ENCODE results near the gene FAF2. TPM values are rescaled to one million over a fixed set of nuclear protein-coding genes. Genes with fewer than 3 reads are reported as not detected.

Gene FAF2
- total RNA-seq, 2 experiments from 2014 or later: 37.6 to 44.8 TPM

- Mint-ChIP-seq H3K27ac (peak overlapping the region; percentile 97), H3K4me3 (peak overlapping the region; percentile 97), H3K9me3 (ENCODE audit: low read depth) (no peaks in the 10 kb centered on the region), H3K27me3 (no peaks in the 10 kb centered on the region), H3K4me1 (peaks cover 60% of the 10 kb centered on the region), H3K36me3 (ENCODE audit: low read depth) (peaks cover 13% of the 10 kb centered on the region)
- ATAC-seq (no peak), DNase-seq (no peak)
- intact Hi-C loops (cut with DNase I, micrococcal nuclease): loop anchor here in 1 of 2 experiments (1.0 to 5.0 kb wide), 5 partner anchors 301 to 1021 kb away; partner anchors contain the start of genes LMAN2, NSD1 and SIMC1
- ChIA-PET CTCF (interaction anchor here (0.6 to 1.5 kb wide), 5 partner anchors 12 to 122 kb away, joined by 3 to 8 read pairs (median 5); partner anchors contain the start of genes CLTB and FAF2), POLR2A (interaction anchor here (1.1 to 3.2 kb wide), 3 partner anchors 90 to 149 kb away, joined by 3 to 18 read pairs (median 5); partner anchors contain the start of gene FAF2)
Observed at GRCh38 chr5:176538230-176538988, 90.2 kb downstream of the FAF2 start.

GRCh38 chr5:176538989-176539384 lies 90.8 kb downstream of the FAF2 start:
- Mint-ChIP-seq H3K27ac (peak overlapping the region; percentile 34), H3K9me3 (ENCODE audit: low read depth) (no peaks in the 10 kb centered on the region), H3K4me1 (peaks cover 55% of the 10 kb centered on the region), H3K27me3 (no peaks in the 10 kb centered on the region), H3K4me3 (no peak overlapping the region), H3K36me3 (ENCODE audit: low read depth) (peaks cover 9% of the 10 kb centered on the region)
- intact Hi-C loops (cut with DNase I, micrococcal nuclease): loop anchor here in 1 of 2 experiments (1.0 to 5.0 kb wide), 5 partner anchors 302 to 1022 kb away; partner anchors contain the start of genes LMAN2, NSD1 and SIMC1
- ATAC-seq (no peak), DNase-seq (no peak)
- ChIA-PET POLR2A (interaction anchor here (0.6 kb wide), 1 partner anchor 871 kb away, joined by 3 read pairs; no protein-coding TSS in a partner anchor), CTCF (interaction anchor here (1.1 kb wide), 2 partner anchors 12 to 122 kb away, joined by 3 to 5 read pairs; partner anchors contain the start of gene CLTB)

- H3K4me1 Mint-ChIP-seq: peaks cover 55% of the 10 kb centered on the region
Observed at GRCh38 chr5:176540476-176540899, 92.3 kb downstream of the FAF2 start.

GRCh38 chr5:176540956-176541337 lies 92.8 kb downstream of the FAF2 start:
- intact Hi-C loops (cut with DNase I, micrococcal nuclease): loop anchor here in 1 of 2 experiments (10.0 kb wide), 1 partner anchor 126 kb away; the partner anchor contains the start of gene CLTB
- ChIA-PET CTCF (interaction anchor here (1.6 kb wide), 1 partner anchor 93 kb away, joined by 5 read pairs; no protein-coding TSS in a partner anchor), POLR2A (interaction anchor here (0.6 kb wide), 1 partner anchor 537 kb away, joined by 3 read pairs; no protein-coding TSS in a partner anchor)
- DNase-seq (peak; percentile 39), ATAC-seq (no peak)
- no peaks in the 10 kb centered on the region for H3K27me3 Mint-ChIP-seq
- peaks cover under 1% of the 10 kb centered on the region for H3K36me3 Mint-ChIP-seq (ENCODE audit: low read depth)
- peak overlapping the region; percentile 87 for H3K27ac Mint-ChIP-seq
- no peaks in the 10 kb centered on the region for H3K9me3 Mint-ChIP-seq (ENCODE audit: low read depth)
- H3K4me1 Mint-ChIP-seq: peaks cover 58% of the 10 kb centered on the region
- H3K4me3 Mint-ChIP-seq: peak overlapping the region; percentile 74

More at GRCh38 chr5:176540476-176540899, 92.3 kb downstream of the FAF2 start:
- POLR2A ChIA-PET: no interaction called here
- Mint-ChIP-seq H3K9me3 (ENCODE audit: low read depth) (no peaks in the 10 kb centered on the region), H3K27me3 (no peaks in the 10 kb centered on the region), H3K36me3 (ENCODE audit: low read depth) (peaks cover 6% of the 10 kb centered on the region), H3K27ac (peak overlapping the region; percentile 87), H3K4me3 (peak overlapping the region; percentile 13)
- ATAC-seq: no peak
- CTCF ChIA-PET: interaction anchor here (1.0 to 1.6 kb wide), 2 partner anchors 93 to 124 kb away, joined by 3 to 5 read pairs; partner anchors contain the start of gene CLTB
- no peak for DNase-seq
- intact Hi-C loops (cut with DNase I, micrococcal nuclease): loop anchor here in 1 of 2 experiments (10.0 kb wide), 1 partner anchor 126 kb away; the partner anchor contains the start of gene CLTB

- Mint-ChIP-seq H3K27ac (peak overlapping the region; percentile 87), H3K4me3 (peak overlapping the region; percentile 74), H3K36me3 (ENCODE audit: low read depth) (no peaks in the 10 kb centered on the region), H3K27me3 (no peaks in the 10 kb centered on the region), H3K9me3 (ENCODE audit: low read depth) (no peaks in the 10 kb centered on the region), H3K4me1 (peaks cover 61% of the 10 kb centered on the region)
- DNase-seq (peak; percentile 80), ATAC-seq (peak; percentile 7)
- intact Hi-C loops (cut with DNase I, micrococcal nuclease): loop anchor here (2.0 to 10.0 kb wide), 4 partner anchors 55 to 127 kb away; partner anchors contain the start of genes CLTB (in 1 of the 2), GPRIN1 (in 1 of the 2) and TSPAN17 (in 1 of the 2)
- ChIA-PET CTCF (interaction anchor here (1.6 kb wide), 1 partner anchor 94 kb away, joined by 5 read pairs; no protein-coding TSS in a partner anchor), POLR2A (interaction anchor here (0.6 kb wide), 2 partner anchors 102 to 536 kb away, joined by 3 read pairs; no protein-coding TSS in a partner anchor)
Observed at GRCh38 chr5:176541338-176542134, 93.4 kb downstream of the FAF2 start.

GRCh38 chr5:176542135-176542595 lies 94.0 kb downstream of the FAF2 start:
- CTCF ChIA-PET: interaction anchor here (0.8 to 1.6 kb wide), 3 partner anchors 95 to 125 kb away, joined by 4 to 5 read pairs (median 5); no protein-coding TSS in a partner anchor
- intact Hi-C loops (cut with DNase I, micrococcal nuclease): loop anchor here (2.0 to 10.0 kb wide), 4 partner anchors 55 to 127 kb away; partner anchors contain the start of genes CLTB (in 1 of the 2), GPRIN1 (in 1 of the 2) and TSPAN17 (in 1 of the 2)
- Mint-ChIP-seq H3K4me3 (peak overlapping the region; percentile 74), H3K9me3 (ENCODE audit: low read depth) (no peaks in the 10 kb centered on the region), H3K4me1 (peaks cover 61% of the 10 kb centered on the region), H3K27me3 (no peaks in the 10 kb centered on the region), H3K36me3 (ENCODE audit: low read depth) (no peaks in the 10 kb centered on the region), H3K27ac (peak overlapping the region; percentile 87)
- POLR2A ChIA-PET: interaction anchor here (0.6 kb wide), 2 partner anchors 40 to 101 kb away, joined by 3 to 9 read pairs; no protein-coding TSS in a partner anchor
- ATAC-seq: peak; percentile 11
- DNase-seq: peak; percentile 80

DNA sequence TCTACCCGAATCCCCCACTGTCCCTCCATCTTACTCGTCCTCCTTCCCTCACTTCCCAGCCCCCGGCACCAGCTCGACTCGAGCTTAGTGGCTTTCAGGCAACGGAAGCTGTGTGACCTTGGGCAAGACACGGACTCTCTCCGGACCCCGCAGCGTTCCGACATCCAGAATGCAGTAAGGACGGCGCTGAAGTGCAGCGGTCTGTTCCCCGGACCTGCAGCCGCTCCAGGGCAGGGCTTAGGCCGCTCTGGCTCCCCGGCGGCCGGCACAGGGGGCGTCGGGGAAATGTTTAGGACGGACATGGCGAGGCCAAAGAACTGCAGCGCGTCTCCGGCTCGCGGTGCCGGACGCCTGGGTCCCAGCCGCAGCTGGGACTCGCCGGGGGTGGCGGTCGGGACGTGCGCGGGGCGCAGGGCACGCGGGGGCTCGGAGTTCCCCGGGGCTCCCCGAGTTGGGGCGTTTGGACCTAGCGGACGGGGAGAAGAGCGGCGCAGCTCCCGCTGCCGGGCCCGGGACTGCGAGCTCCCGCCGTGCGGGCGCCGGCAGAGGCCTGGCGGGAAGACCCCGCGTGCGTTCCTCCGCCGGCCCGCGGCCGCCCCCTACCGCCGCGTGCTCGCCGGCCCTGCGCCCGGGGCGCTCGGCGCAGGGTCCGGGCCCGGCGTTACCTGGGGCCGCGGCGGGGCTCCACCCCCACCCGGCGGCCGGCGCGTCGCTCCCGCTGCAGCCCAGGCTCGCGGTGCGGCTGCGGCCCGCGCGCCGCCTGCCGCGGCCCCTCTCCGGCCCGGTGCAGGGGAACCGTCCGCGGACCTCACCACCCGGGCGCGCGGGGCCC lies 94.6 kb downstream of the FAF2 start:
- no peaks in the 10 kb centered on the region for H3K27me3 Mint-ChIP-seq
- ATAC-seq: peak; percentile 33
- peak overlapping the region; percentile 87 for H3K27ac Mint-ChIP-seq
- peak overlapping the region; percentile 85 for H3K4me3 Mint-ChIP-seq
- CTCF ChIA-PET: interaction anchor here (0.8 to 1.0 kb wide), 3 partner anchors 35 to 126 kb away, joined by 4 to 5 read pairs (median 4); no protein-coding TSS in a partner anchor
- peaks cover 66% of the 10 kb centered on the region for H3K4me1 Mint-ChIP-seq
- intact Hi-C loops (cut with DNase I, micrococcal nuclease): loop anchor here (1.0 to 10.0 kb wide), 6 partner anchors 54 to 128 kb away; partner anchors contain the start of genes CLTB (in 2 of the 2), TSPAN17 (in 2 of the 2) and GPRIN1 (in 1 of the 2)
- DNase-seq: peak; percentile 54
- H3K36me3 Mint-ChIP-seq (ENCODE audit: low read depth): no peaks in the 10 kb centered on the region
- POLR2A ChIA-PET: interaction anchor here (0.6 to 1.2 kb wide), 3 partner anchors 9 to 40 kb away, joined by 4 to 9 read pairs (median 6); no protein-coding TSS in a partner anchor
- H3K9me3 Mint-ChIP-seq (ENCODE audit: low read depth): no peaks in the 10 kb centered on the region

- CTCF ChIA-PET: interaction anchor here (1.0 to 1.8 kb wide), 4 partner anchors 8 to 34 kb away, joined by 3 to 5 read pairs (median 4); no protein-coding TSS in a partner anchor
- no peaks in the 10 kb centered on the region for H3K27me3 Mint-ChIP-seq
- POLR2A ChIA-PET: interaction anchor here (1.1 to 1.6 kb wide), 3 partner anchors 8 to 96 kb away, joined by 3 to 6 read pairs (median 3); no protein-coding TSS in a partner anchor
Observed at GRCh38 chr5:176543428-176544182, 95.4 kb downstream of the FAF2 start.

DNA sequence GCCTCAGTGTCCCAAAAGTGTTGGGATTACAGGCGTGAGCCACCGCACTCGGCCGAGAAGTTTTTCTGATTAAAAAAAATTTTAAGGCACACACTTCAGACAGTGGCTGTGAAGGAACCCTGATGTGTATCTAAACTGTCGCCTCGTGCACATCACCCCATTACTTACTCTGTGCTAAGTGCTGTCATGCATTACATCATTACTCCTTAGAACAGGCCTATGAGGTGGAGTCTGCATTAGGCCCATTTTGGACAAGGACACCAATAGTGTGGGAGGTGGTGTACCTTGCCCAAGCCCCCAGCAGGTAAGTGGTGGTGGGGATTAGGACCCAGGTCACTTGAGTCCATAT lies 97.2 kb downstream of the FAF2 start:
- Mint-ChIP-seq H3K27ac (peak overlapping the region; percentile 31), H3K4me1 (peaks cover 47% of the 10 kb centered on the region), H3K27me3 (no peaks in the 10 kb centered on the region), H3K9me3 (ENCODE audit: low read depth) (no peaks in the 10 kb centered on the region), H3K36me3 (ENCODE audit: low read depth) (no peaks in the 10 kb centered on the region), H3K4me3 (no peak overlapping the region)
- intact Hi-C loops (cut with DNase I, micrococcal nuclease): loop anchor here in 1 of 2 experiments (10.0 kb wide), 1 partner anchor 131 kb away; the partner anchor contains the start of gene CLTB
- no peak for DNase-seq
- POLR2A ChIA-PET: no interaction called here
- no peak for ATAC-seq
- CTCF ChIA-PET: interaction anchor here (0.6 to 1.8 kb wide), 3 partner anchors 12 to 98 kb away, joined by 3 to 4 read pairs (median 3); no protein-coding TSS in a partner anchor

More at GRCh38 chr5:176543428-176544182, 95.4 kb downstream of the FAF2 start:
- Mint-ChIP-seq H3K4me1 (peaks cover 61% of the 10 kb centered on the region), H3K36me3 (ENCODE audit: low read depth) (no peaks in the 10 kb centered on the region), H3K27ac (peak overlapping the region; percentile 93), H3K9me3 (ENCODE audit: low read depth) (no peaks in the 10 kb centered on the region), H3K4me3 (peak overlapping the region; percentile 85)
- DNase-seq: peak; percentile 87
- peak; percentile 75 for ATAC-seq
- intact Hi-C loops (cut with DNase I, micrococcal nuclease): loop anchor here (1.0 to 10.0 kb wide), 6 partner anchors 53 to 129 kb away; partner anchors contain the start of genes CLTB (in 2 of the 2), TSPAN17 (in 2 of the 2) and GPRIN1 (in 1 of the 2)
